Gastrocnemius medialis (tissue), 4 donors: Measurements from ENCODE around the gene YWHAB.

Source experiments
- CTCF ChIP-seq, 5 experiments: fragments of 450-650 bp in 3 of 5; fragments of 200-600 bp in 2 of 5; sonication (generic) in 2 of 5; IDR thresholded peaks in 4 of 5; conservative IDR thresholded peaks in 1 of 5; 1 replicate in 4 of 5; 2 replicates in 1 of 5; pipeline ENCODE4 v1.5.1; 2016 to 2019; ENCODE audit warnings: antibody characterized with exemption in 5 of 5, mild to moderate bottlenecking in 3 of 5, moderate library complexity in 3 of 5
- POLR2A ChIP-seq, 2 donors: fragments of 450-650 bp; IDR thresholded peaks; one replicate each; pipeline ENCODE4 v1.6.1; 2017; ENCODE audit warnings: antibody characterized with exemption in 2 of 2, mild to moderate bottlenecking in 2 of 2, moderate library complexity in 2 of 2

GRCh38 chr20:44900231-44900854, 14.8 kb downstream of the YWHAB start:
- TF ChIP-seq CTCF (IDR thresholded peaks at IDR 0.05 in 4 of 5, conservative IDR thresholded peaks at IDR 0.05 in 1 of 5), result no peak
- no peak for TF ChIP-seq POLR2A (IDR thresholded peaks at IDR 0.05)
